SK-N-DZ (cell line): ENCODE results near the gene STAT1.
"Not testable (repeated sequence)": the region's sequence is repeated elsewhere in the genome, so short reads cannot be mapped to it uniquely, and the experiment has no call there.

ENCODE experiments used
- DNase-seq: peaks from one replicate; pipeline ENCODE4 v3.0.0-alpha.2; 2015; ENCODE audit warnings: low spot score

The STAT1 gene

DNA sequence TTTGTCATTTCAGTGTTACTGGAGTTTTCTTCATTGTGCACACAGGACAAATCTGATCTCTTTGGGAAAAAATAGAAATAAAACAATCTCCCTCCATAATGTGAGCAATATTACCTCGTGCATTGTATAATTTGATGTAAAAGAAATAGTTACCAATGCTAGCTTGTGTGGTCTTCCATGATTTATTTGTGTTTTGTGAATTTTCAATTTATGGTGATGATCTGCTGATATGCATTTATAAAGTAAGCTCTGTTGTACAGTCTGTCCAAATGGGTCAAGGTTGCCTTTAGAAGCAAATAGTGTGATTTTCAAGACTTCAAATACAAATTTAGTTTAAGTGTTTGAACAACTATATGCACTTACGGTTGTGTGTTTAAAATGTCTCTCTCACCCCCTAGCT is 50.9 kb downstream of the STAT1 start:
- no peak for DNase-seq

DNA sequence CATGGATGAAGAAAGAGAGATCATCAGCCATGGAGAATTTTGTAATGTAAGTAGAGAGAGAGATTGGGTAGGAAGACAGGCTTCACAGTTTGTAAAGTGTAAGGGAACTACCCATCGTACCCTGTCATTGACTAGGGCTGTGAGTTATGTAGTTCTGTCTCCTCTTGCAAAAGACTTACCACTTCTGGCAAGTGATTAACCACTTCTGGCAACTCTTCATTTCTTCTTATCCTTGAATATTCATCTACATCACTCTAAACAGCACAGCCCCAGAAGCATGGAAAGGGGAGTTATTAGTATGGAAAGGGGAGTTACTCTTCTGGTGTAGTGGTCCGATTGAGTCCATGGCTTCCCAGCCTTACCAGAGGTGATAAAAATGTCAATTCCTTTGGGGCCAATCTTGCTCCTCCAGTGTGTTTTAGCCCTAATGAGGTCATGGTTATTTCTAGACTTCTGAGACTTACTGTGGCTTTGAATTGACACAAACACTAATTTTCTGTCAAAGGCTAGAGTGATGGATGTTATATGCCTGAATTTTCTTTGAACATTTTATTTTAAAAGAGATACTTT is 52.0 kb downstream of the STAT1 start:
- DNase-seq, result no peak

DNA sequence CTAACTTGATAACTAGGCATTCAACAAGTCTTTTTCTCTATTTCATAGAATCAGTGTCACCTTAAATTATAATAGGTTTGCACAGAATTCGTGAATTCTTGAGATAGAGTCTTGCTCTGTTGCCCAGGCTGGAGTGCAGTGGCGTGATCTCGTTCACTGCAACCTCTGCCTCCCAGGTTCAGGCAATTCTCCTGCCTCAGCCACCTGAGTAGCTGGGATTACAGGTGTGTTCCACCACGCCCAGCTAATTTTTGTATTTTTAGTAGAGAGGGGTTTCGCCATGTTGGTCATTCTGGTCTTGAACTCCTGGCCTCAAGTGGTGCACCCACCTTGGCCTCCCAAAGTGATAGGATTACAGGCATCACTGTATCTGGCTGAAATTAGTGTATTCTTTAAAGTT is 52.9 kb downstream of the STAT1 start:
- not testable (repeated sequence) for DNase-seq

DNA sequence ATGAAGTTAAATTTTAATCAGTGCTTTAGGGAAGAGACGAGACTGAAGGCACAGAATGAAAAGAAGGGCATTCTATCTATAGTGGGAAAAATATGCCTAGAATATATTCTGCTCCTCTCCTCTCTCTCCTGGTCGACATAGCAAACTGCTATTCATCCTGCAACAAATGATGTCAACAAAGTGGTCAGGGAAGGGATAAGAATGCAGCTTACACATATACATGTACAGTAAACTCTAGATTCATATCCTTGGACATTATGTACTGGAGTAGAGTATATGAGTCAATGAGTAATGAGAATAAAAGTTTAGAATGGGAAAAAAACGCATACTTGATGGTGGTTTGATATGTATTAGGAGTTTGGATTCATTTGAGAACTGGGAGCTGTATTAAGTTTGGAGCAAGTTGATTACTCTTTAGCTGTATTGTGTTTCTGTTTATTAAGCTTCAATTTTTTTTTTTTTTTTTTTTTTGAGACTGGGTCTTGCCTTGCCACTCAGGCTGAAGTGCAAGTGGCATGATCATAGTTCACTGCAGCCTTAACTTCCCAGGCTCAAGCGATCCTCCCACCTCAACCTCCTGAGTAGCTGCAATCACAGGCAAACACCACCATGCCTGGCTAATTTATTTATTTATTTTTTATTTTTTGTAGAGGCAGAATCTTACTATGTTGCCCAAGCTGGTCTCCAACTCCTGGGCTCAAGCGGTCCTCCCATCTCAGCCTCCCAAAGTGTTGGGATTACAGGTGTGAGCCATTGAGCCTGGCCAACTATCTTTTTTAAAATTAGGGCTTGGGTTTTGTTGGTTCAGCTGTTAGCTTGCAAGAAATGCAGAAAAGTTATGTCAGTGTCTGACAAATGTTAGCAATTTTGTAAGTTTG is 53.8 kb downstream of the STAT1 start:
- DNase-seq, result no peak

DNA sequence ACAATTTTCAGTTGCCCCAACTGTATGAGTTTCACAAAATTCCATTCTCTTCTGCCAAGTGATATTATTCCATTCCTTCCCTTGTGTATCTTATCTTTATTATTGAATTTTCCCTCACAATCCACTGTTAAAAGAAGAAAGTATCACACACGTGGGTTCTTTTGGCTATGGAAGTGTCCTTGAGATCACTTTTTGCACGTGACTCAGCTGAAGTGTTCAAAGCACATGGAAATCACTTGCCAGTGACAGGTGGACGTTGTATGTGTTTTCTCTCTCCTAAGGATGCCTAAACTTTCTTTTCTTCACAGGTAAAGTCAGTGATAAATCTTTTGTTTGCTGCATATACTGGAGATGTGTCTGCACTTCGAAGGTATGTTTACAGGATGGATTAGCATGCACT is 60.7 kb downstream of the STAT1 start:
- DNase-seq, result no peak

DNA sequence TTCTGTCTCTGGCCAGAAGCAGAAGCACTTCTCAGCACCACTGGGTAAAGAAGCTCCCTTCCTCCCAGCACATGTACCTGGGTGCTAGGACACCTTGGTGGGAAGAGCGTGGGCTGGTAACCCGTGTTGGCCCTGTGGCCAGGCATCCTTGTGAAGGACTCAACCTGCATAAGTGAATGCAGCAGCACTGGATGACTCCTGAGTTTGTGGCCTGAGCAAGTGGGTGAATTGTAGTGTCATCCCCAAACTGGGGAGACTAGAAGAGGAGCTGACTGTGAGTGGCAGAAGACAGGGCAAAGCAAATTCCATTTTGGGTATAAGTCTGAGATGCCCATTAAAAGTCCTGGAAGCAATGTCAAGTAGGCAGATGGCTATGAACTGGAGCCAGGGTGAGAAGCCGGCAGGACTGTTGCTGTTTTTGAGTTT is 63.4 kb downstream of the STAT1 start:
- no peak for DNase-seq

DNA sequence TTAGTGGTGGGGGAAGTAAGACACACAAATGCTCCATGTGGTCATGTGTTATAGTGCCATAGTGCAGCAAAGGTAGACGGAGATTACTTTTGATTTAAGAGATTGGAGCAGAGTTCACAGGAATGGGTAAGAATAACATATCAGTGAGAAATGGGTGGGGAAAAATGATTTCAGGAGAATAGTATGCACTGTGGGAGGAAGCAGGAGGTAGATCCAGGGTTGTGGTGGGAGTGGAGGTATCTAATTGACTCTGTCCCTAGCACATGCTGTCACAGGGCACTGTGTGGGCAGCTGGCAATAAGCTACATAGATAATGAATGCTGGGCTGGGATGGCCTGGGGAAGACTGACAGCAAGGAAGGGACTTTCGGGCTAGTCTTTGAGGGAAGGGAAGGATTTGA is 65.3 kb downstream of the STAT1 start:
- no peak for DNase-seq

DNA sequence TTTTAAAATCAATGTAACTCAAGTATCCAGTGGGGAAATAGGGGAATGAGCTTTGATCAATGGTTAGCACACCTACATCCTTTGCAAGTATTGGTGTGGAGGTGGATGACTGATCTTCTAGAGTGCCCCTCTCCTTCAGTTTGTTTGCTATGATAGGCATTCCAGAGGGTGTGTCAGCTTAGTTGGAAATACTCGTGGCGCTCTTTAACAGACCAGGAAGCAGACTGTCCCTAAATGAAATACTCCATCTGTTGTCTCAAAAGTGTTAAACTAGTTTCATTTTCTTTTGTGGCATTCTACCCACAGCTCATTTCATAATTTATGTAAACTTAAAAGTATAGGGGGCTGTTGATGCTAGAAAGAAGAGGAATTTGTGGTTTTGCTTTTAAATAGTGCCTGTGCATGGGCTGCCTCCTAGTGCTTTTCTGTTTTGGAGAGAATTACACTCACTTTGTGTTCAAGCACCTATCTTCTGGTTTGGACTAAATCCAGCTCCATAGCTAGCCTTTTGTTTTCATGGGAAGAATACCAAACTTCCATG is 66.2 kb downstream of the STAT1 start:
- DNase-seq, result no peak

DNA sequence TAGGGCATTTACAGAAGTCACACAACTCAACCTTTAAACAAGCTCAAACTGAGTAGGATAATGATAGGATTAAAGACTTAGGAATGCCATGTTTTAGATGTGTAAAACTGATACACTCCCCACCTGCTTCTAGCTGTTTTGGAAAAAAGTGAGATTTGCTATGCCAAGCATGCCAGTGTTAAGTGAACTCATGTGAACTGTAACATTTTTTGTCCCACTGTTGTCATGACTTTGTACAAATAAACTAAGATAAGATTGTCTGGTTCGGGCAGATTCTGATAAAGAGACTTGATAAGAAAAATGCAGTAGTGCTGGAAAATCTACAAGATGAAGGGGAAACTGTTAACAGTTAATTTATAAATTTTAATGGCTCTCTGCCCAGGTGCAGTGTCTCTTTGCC is 66.8 kb downstream of the STAT1 start:
- DNase-seq, result no peak

DNA sequence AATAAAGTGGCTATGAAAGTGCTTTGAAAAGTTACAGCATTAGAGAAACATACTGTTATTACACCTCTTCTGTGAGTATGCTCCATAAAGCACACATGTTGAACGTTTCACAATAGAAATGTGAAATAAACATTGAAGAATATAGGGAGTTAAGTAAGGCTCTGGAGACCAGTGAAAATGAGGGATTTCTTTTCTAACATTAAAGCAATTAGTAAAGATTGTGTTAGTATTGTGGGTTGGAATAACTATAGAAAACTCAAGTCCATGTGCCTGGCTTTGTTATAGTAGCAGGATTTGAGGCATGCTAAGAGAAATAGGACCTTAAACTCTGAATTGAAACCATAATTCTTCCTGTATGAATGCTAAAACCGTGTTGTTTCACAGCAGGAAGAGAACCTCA is 70.3 kb downstream of the STAT1 start:
- DNase-seq, result no peak

DNA sequence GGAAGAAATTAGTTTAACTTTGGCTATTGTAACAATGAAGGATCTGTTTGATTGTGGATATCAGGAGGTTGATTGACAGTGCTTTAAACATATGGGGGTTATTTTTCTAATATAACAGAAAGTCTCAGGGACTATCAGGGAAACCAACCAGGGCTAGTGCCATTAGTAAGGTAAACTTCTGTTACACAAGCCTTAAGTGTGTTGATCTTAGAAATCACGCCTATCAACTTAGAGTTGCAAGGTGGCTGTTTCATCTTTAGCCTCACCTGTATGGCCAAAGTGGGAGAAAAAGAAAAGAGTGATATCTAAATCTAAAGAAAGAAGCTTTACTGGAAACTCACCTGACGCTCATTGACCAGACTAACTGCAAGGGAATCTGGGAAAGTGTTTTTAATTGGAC is 71.3 kb downstream of the STAT1 start:
- DNase-seq, result no peak

DNA sequence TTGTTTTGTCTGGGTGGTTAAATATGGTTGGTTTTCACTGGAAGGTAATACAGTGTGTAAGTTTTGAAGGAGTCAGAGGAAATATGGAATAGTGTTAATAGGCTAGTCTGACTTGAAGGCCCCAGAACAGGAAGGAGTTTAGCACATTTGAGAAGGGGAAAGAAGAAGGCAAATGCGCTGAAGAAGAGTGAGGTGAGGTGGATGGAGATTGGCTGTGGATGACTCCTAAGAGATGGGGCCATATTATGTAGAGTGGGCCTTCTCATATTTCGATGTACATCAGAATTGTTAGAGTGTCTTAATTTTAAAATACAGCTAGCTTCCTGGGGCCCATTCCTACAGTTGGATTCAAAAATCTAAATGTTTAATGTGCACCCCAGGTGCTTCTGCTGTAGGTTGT is 72.4 kb downstream of the STAT1 start:
- no peak for DNase-seq

DNA sequence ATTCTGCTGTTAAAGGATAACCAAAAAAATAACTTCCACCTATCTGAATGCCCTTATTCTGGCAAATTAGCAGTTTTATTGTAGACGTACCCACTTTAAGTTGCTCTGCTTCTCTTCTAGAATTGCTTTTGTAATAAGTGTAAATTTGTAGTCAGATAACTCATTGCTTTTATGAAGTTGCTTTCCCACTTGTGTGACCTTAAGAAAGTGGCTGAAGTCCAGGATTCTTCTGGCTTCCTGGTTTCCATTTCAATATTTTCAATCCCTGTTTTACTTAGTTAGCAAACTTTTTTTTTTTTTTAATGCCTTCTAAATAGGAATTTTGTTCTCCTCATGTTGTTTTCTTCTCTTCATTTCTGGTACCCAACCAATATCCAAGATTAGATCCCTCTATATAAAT is 73.5 kb downstream of the STAT1 start:
- DNase-seq, result no peak

DNA sequence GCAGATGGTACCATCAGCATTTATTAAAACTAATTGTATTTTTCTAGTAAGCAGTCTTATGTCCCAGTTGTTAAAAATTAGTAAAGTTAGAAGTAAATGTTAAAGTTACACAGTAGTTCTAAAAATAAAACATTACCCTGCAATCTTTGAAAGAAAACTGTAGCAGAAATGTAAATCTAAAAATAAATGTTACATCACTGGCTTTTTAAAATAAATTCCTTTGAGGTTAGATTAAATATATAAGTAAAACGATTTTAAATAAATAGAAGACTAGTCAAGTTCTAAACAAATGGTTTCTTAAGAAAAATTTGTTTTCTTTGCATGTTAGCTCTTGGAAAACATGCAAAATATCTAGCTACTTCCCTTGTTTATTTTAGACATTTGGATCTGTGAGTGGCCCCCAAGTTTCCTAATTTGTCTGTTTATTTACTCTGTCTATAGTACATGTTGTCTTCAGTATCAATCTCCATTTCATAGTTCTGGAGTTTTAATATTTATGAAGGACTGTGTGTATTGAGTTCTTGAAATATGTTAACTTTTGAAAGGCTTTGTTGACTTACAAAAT is 75.1 kb downstream of the STAT1 start:
- no peak for DNase-seq

DNA sequence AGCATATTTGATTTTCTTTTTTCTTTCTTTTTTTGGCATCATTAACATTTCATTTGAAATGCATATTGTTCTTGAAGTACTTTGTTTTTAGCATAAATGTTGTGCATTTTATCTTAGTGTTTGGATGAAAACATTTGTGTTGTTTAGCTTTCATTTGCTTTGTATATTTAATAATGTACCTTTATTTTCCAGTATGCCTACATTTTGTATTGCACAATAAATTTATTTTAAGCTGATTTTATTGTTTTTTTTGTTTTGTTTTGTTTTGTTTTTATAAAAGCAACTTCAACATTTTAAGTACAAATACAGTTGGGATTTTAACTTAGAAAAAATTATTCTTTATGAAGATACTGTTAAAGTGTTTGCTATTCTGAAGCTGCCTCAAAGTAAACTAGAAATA is 78.9 kb downstream of the STAT1 start:
- DNase-seq, result no peak

DNA sequence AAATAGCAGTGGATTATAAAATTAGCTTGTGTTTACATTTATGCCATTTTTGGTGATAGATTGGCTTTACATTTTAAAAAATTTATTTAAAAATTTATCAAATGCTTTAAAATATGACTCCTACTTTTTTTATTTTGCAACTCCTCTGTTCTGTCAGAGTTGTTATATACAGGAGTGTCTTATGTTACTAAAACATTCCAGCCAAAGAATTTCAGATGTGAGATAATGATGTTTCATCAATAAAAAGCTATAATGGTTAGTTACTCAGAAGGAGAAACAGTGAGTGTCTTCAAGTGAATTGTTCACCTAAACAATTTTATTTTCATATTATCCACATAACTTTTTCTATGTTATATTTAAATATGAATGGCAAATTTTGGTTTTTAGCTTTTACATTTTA is 80.6 kb downstream of the STAT1 start:
- no peak for DNase-seq

DNA sequence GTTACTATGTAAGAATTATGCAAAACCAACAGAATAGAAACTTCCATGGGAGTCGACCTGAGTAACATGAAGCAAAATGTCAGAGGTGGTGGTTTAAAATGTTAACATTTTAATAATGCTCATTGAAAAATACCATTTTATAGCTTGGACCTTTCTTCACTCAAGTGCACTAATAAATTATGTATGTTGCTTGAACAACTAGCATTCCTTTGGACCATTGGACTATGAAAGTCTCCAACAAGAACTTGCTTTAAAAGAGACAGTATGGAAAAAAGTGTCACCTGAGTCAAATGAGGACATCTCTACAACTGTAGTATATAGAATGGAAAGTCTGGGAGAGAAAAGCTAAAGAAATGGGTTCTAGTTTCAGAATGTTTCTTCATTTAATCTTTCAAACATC is 81.5 kb downstream of the STAT1 start:
- no peak for DNase-seq

DNA sequence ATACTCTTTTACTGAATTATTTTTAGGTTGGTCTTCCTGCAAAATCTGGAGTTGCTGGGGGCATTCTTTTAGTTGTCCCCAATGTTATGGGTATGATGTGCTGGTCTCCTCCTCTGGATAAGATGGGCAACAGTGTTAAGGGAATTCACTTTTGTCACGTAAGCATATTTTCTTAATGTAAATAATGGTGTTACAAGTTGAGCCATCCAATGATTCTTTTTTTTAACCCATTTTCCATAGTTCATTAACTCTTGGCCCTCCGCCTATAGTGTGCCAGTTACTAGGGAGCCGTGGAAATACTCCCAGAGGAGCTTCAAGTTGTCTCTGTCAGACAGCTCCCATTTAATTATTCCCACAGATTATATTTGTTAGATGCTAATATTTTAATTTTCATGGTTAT is 83.6 kb downstream of the STAT1 start:
- no peak for DNase-seq

DNA sequence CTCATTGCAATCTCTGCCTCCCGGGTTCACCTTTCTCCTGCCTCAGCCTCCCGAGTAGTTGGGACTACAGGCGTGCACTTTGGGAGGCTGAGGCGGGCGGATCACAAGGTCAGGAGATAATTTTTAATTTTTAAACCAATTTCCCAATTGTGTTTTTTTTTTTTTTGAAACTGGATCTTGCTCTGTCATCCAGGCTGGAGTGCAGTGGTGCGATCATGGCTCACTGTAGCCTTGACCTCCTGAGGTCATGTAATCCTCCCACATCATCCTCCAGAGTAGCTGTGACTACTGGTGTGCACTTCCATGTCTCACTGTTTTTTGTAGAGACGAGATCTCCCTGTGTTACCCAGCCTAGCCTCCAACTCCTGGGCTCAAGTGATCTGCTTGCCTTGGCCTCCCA is 84.1 kb downstream of the STAT1 start:
- no peak for DNase-seq

DNA sequence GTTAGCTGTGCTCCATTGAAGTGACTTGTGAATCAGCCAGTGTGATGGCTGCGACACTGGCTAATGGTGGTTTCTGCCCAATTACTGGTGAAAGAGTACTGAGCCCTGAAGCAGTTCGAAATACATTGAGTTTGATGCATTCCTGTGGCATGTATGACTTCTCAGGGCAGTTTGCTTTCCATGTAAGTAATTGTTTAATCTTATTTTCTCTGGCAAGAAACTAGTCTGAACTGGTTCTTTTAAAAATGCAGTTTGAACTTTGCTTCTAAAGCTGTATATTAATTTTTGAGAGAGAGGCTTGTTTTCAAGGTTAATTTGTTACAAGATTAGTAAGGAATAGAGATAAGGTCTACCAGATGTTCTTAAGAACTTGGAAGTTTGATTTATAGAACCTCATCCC is 86.7 kb downstream of the STAT1 start:
- peak; percentile 19 for DNase-seq

DNA sequence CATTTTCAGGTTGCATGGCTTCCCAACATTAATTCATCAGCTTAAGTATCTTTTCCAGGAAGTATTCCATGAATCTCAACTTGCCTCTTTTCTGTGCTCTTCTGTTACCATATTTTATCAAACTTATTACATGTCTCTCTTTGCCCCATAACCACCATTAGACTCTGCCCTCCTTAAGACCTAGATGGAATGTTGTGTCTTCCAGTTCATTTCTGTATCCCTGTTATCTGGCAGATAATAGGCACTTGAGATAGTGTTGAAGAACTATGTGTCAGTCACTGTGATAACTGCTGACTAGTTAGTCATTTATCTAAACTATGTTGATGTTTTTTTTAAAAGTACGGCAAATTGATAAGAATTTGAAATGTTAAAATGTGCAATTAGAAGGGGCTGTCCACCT is 91.6 kb downstream of the STAT1 start:
- DNase-seq, result no peak

DNA sequence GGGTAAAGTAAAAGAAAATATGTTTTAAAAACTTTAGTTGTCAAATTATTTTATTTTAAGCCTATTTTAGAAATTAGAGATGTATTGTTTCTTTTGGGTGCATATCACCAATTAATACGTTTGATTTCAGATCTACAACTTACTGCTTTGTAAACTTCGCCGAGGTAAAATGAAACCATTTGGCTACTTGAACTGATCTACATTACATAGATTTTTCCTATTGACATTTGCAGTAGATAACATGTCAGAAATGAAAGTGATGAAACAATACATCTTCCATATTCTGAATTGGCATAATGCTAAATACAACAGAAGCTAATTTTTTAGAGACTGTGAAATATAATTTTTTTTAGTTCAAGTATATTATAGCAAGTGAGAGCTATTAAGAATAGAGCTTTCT is 93.9 kb downstream of the STAT1 start:
- DNase-seq, result no peak
